Measurements from ENCODE around the gene DCAF17. TPM values are rescaled to one million over a fixed set of nuclear protein-coding genes. Genes with fewer than 3 reads are reported as not detected.

The DCAF17 gene
- total and polyA plus RNA-seq, 10 donors = 3.0 to 36.5 (median 19.1) TPM

DNA sequence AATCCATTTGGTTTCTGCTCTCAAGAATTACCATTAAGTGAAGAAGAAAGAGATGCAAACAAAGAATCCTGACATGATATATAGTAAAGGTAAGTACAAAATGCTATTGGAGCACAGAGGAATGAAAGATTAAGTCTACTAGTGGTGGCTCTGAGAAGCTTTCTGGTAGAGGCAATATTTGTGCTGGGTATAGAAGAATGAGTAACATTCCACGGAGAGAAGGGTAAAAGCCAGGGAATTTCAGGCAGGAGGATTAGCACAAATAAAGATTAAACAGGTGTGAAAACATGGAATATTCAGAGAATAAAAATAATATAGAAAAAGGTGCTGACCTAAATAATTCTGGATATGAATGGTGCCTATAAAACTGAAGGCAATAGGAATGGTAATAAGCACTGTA lies 32.1 kb upstream of the DCAF17 start:
- H3K36me3 ChIP-seq = no peaks in the 10 kb centered on the region
- TF ChIP-seq POLR2A (IDR thresholded peaks at IDR 0.05) = no peak
- no peak for TF ChIP-seq CTCF (IDR thresholded peaks at IDR 0.05 in 8 of 11, conservative IDR thresholded peaks at IDR 0.05 in 3 of 11)
- no peak for TF ChIP-seq POLR2AphosphoS5 (IDR thresholded peaks at IDR 0.05)
- H3K27me3 ChIP-seq (replicated peaks in 1 of 7) = no peaks in the 10 kb centered on the region
- no peak for DNase-seq
- intact Hi-C loops (cut with DNase I; ENCODE audit: low total_unique reads) = no loop called here
- H3K27ac ChIP-seq = no peak overlapping the region
- H3K4me1 ChIP-seq = peaks cover 0 to 32% (median 9%) of the 10 kb centered on the region in 6 donors
- no peak overlapping the region for H3K4me3 ChIP-seq
- 96 to 100% (median 100%) methylated on average over 1 of the region's 1 CpG for WGBS, 5 donors
- peaks cover 0 to 18% (median 13%) of the 10 kb centered on the region in 8 donors for H3K9me3 ChIP-seq

DNA sequence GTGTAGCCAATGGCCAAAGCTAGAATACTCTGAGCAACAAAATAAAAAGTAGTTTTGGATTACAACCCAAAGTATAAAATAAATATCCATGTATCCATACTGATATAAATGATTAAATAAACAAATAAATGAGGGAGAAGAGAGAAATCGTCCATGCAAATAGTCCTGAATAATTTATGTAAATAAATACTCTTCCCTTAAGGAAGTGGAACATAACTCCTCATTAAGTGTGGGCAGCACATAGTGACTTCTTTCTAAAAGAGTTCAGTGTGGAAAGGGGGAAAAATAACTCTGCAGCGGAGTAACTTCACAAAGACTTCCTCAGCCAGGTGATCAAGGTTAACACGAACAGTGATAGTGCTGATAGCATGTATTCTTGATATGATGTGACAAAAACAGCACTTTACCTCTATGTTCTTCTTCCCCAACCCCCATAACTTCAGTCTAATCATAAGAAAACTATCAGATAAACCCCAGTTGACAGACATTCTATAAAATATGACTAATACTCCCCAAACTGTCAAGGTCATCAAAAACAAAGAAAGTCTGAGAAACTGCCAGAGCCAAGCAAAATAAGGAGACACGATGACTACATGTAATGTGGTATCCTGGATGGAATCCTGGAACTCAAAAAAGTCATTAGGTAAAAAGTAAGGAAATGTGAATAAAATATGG lies 31.0 kb upstream of the DCAF17 start:
- H3K36me3 ChIP-seq = no peaks in the 10 kb centered on the region
- no peak for TF ChIP-seq POLR2A (IDR thresholded peaks at IDR 0.05)
- TF ChIP-seq CTCF (IDR thresholded peaks at IDR 0.05 in 8 of 11, conservative IDR thresholded peaks at IDR 0.05 in 3 of 11) = no peak
- TF ChIP-seq POLR2AphosphoS5 (IDR thresholded peaks at IDR 0.05) = no peak
- H3K27ac ChIP-seq = no peak overlapping the region
- DNase-seq = no peak
- intact Hi-C loops (cut with DNase I; ENCODE audit: low total_unique reads) = no loop called here
- H3K27me3 ChIP-seq (replicated peaks in 1 of 7) = no peaks in the 10 kb centered on the region
- peaks cover 0 to 18% (median 13%) of the 10 kb centered on the region in 8 donors for H3K9me3 ChIP-seq
- no peak overlapping the region for H3K4me3 ChIP-seq
- peaks cover 0 to 43% (median 9%) of the 10 kb centered on the region in 6 donors for H3K4me1 ChIP-seq
- 75 to 82% (median 76%) methylated on average over 4 of the region's 4 CpGs for WGBS, 5 donors

- Histone ChIP-seq H3K27ac (no peak overlapping the region), H3K9me3 (peaks cover 0 to 18% (median 13%) of the 10 kb centered on the region in 8 donors), H3K27me3 (replicated peaks in 1 of 7) (no peaks in the 10 kb centered on the region), H3K4me1 (peaks cover 0 to 39% (median 9%) of the 10 kb centered on the region in 6 donors), H3K4me3 (no peak overlapping the region), H3K36me3 (no peaks in the 10 kb centered on the region)
- 80 to 96% (median 85%) methylated on average over 5 of the region's 5 CpGs for WGBS, 5 donors
- TF ChIP-seq POLR2A (IDR thresholded peaks at IDR 0.05) (no peak), POLR2AphosphoS5 (IDR thresholded peaks at IDR 0.05) (no peak), CTCF (IDR thresholded peaks at IDR 0.05 in 8 of 11, conservative IDR thresholded peaks at IDR 0.05 in 3 of 11) (no peak)
- DNase-seq = no peak
- intact Hi-C loops (cut with DNase I; ENCODE audit: low total_unique reads) = no loop called here
Measured at GRCh38 chr2:171404261-171404660, 29.8 kb upstream of the DCAF17 start.

DNA sequence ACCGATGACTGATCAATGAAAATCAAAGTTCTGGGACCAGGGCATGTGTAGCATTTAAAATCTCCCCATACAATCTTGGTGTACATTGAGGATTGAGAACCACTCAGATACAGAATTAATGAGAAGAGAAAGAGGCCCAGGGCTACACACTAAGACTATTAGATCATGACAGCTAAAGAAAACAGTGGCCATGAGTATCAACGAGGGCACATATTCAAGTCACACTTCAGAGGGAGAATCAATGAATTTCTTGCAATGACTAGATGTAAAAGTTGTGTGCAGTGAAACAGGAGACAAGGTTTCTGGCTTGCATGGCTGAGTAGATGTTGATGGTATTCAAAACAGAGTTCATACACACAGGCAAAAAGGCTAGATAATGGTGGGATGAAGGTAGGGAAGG lies 29.3 kb upstream of the DCAF17 start:
- Histone ChIP-seq H3K9me3 (peaks cover 0 to 18% (median 13%) of the 10 kb centered on the region in 8 donors), H3K4me3 (no peak overlapping the region), H3K4me1 (peaks cover 0 to 40% (median 9%) of the 10 kb centered on the region in 6 donors), H3K27me3 (replicated peaks in 1 of 7) (no peaks in the 10 kb centered on the region), H3K36me3 (no peaks in the 10 kb centered on the region), H3K27ac (no peak overlapping the region)
- 81 to 90% (median 85%) methylated on average over 2 of the region's 2 CpGs for WGBS, 5 donors
- TF ChIP-seq POLR2A (IDR thresholded peaks at IDR 0.05) (no peak), POLR2AphosphoS5 (IDR thresholded peaks at IDR 0.05) (no peak)
- intact Hi-C loops (cut with DNase I; ENCODE audit: low total_unique reads) = no loop called here
- DNase-seq = no peak

Data from spleen (tissue), 11 donors.